Chondrocyte (in vitro differentiated cells): ENCODE results near the gene SLC5A11. TPM values are rescaled to one million over a fixed set of nuclear protein-coding genes. Genes with fewer than 3 reads are reported as not detected.

Experiments
- DNase-seq: peaks from one replicate; pipeline ENCODE4 v3.0.0; 2021; ENCODE audit warnings: mixed read lengths, low spot score
- H3K27ac Mint-ChIP-seq: one replicate; pipeline ENCODE4 v1.8.0; 2021; ENCODE audit warnings: mild to moderate bottlenecking, moderate library complexity, mixed read lengths; ENCODE audit not compliant: unreplicated experiment
- H3K27me3 Mint-ChIP-seq: 2 replicates; pipeline ENCODE4 v1.8.0; 2021; ENCODE audit warnings: low read depth, mixed read lengths
- H3K36me3 Mint-ChIP-seq: 2 replicates; pipeline ENCODE4 v1.8.0; 2021; ENCODE audit warnings: low read depth, mixed read lengths
- H3K4me1 Mint-ChIP-seq: 2 replicates; pipeline ENCODE4 v1.8.0; 2021; ENCODE audit warnings: low read depth, mild to moderate bottlenecking, mixed read lengths
- H3K4me3 Mint-ChIP-seq: one replicate; pipeline ENCODE4 v1.8.0; 2021; ENCODE audit warnings: mild to moderate bottlenecking, moderate library complexity, mixed read lengths; ENCODE audit not compliant: unreplicated experiment
- H3K9me3 Mint-ChIP-seq: 2 replicates; pipeline ENCODE4 v1.8.0; 2021; ENCODE audit warnings: low read depth, mixed read lengths
- long read RNA-seq: library from polyadenylated mRNA; stranded (forward); transcript quantifications from one replicate; pipeline ENCODE4 v2.0.0, GENCODE V29; 2021
- total RNA-seq: library from RNA; stranded (reverse); gene quantifications from 3 replicates; pipeline ENCODE4 v1.2.1, GENCODE V29; 2021
- TF ChIP-seq, protein P1 (sequence below): fragments of 200-600 bp; sonication (generic); IDR thresholded peaks from 2 replicates; pipeline ENCODE4 v1.5.0; 2021; ENCODE audit warnings: antibody characterized with exemption, mild to moderate bottlenecking, moderate library complexity

SLC5A11 gene
- not detected in 3 replicates for total RNA-seq
- long read RNA-seq: 0 reads

DNA sequence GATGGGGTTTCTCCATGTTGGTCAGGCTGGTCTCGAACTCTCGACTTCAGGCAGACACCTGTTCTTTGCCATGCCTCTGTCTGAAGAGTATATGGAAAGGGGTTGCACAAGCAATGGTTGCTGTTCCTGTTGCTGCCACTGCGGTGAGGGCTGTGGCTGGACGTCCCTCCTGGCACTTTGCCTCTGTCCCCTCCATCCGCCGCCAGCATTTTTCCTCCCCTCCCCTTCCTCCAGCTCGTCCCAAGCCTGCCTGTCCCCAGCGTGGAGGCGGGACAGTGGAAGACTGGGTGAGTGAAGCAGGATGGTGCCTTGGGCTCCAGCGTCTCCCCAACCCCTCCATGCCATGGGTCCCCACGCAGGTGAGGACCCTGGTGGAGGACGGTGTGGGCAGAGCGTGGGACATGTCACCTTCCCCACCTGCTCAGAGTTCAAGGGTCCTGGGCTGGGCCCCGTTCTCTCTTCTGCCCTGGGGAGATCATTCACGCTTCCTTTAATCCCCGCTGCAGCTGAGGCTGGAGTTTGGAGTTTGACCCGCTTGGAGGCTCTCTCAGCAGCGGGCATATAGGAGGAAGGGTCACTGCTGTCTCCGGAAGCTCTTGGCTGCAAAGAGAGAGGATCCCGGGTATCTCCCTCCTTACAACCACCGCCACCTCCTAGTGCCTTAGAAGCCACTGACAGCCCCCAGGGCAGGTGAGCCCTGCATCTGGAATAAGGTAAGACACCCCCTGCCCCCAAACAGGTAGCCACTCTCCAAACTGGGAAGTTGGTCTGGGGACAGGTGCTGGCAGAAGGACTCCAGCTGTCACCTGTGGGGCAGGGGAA lies at the start of gene SLC5A11:
Gene SLC5A11, plus strand, starts transcription at position 238 of the 822 bp plus-strand sequence. CDS start 12,681 bp downstream, outside the sequence.
- H3K36me3 Mint-ChIP-seq: no peaks in the 10 kb centered on the region
- no peak within 1 kb of the TSS for H3K27ac Mint-ChIP-seq
- TF ChIP-seq, protein P1, sequence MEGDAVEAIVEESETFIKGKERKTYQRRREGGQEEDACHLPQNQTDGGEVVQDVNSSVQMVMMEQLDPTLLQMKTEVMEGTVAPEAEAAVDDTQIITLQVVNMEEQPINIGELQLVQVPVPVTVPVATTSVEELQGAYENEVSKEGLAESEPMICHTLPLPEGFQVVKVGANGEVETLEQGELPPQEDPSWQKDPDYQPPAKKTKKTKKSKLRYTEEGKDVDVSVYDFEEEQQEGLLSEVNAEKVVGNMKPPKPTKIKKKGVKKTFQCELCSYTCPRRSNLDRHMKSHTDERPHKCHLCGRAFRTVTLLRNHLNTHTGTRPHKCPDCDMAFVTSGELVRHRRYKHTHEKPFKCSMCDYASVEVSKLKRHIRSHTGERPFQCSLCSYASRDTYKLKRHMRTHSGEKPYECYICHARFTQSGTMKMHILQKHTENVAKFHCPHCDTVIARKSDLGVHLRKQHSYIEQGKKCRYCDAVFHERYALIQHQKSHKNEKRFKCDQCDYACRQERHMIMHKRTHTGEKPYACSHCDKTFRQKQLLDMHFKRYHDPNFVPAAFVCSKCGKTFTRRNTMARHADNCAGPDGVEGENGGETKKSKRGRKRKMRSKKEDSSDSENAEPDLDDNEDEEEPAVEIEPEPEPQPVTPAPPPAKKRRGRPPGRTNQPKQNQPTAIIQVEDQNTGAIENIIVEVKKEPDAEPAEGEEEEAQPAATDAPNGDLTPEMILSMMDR: no peak
- peaks cover 9% of the 10 kb centered on the region for H3K4me1 Mint-ChIP-seq
- no peak for DNase-seq
- H3K9me3 Mint-ChIP-seq: no peaks in the 10 kb centered on the region
- H3K4me3 Mint-ChIP-seq: no peak within 1 kb of the TSS
- peaks cover 1% of the 10 kb centered on the region for H3K27me3 Mint-ChIP-seq

GRCh38 chr16:24800586-24800985 lies 45.2 kb upstream of the SLC5A11 start:
- no peak for DNase-seq
- Mint-ChIP-seq H3K4me3 (no peak overlapping the region), H3K27ac (no peak overlapping the region), H3K36me3 (peaks cover 44% of the 10 kb centered on the region), H3K9me3 (no peaks in the 10 kb centered on the region), H3K27me3 (no peaks in the 10 kb centered on the region), H3K4me1 (no peaks in the 10 kb centered on the region)
- TF ChIP-seq, protein P1: peak; percentile 62

DNA sequence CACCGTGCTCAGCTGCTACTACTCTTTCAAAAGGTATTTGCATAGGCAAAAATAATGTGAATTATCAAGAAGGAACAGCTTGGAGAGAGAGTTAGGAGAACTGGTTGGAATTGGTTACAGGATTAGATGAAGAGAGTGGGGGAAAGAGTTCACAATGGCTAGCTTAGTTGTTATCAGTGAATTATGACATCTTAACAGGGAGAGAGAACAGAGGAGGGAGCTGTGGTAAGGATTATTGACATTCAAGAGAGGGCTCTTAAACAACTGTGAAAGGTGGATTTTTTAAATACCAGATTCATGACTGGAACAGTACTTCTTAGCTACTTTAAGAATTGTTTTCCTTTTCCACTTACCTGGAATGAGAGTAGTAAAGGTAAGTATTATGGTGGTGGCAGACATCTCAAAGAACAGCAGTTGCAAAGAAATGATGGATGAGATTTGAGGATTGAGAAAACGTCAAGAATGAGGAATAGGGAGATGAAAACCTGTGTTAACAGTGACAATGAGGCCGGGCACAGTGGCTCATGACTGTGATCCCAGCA lies 43.9 kb upstream of the SLC5A11 start:
- TF ChIP-seq, protein P1: no peak
- Mint-ChIP-seq H3K9me3 (no peaks in the 10 kb centered on the region), H3K36me3 (peaks cover 45% of the 10 kb centered on the region), H3K4me1 (no peaks in the 10 kb centered on the region), H3K4me3 (no peak overlapping the region), H3K27ac (no peak overlapping the region), H3K27me3 (no peaks in the 10 kb centered on the region)
- DNase-seq: no peak

GRCh38 chr16:24805484-24805883 lies 40.3 kb upstream of the SLC5A11 start:
- TF ChIP-seq, protein P1: no peak
- Mint-ChIP-seq H3K27ac (no peak overlapping the region), H3K27me3 (no peaks in the 10 kb centered on the region), H3K36me3 (peaks cover 48% of the 10 kb centered on the region), H3K4me1 (no peaks in the 10 kb centered on the region), H3K4me3 (no peak overlapping the region), H3K9me3 (no peaks in the 10 kb centered on the region)
- no peak for DNase-seq

DNA sequence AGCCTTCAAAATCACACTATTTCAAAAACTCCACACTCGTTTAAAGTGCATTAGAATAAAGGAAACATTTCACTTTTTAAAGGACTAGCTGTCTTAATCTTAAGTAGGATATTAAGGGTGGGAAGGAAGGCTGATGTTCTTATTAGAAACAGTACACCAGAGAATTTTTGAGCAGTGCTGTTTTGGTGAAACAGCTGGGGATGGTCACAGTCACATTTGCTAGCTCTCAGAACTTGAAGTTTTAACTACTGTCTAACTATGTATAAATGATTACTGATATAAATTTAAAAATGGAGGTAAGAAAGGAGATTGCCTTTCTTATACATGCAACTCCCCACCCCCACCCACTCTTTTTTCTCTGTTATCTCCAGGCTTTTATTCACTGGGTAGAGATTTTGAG lies 38.5 kb upstream of the SLC5A11 start:
- no peaks in the 10 kb centered on the region for H3K9me3 Mint-ChIP-seq
- no peak for DNase-seq
- peak overlapping the region; percentile 38 for H3K27ac Mint-ChIP-seq
- H3K36me3 Mint-ChIP-seq: peaks cover 45% of the 10 kb centered on the region
- H3K27me3 Mint-ChIP-seq: no peaks in the 10 kb centered on the region
- H3K4me1 Mint-ChIP-seq: no peaks in the 10 kb centered on the region
- TF ChIP-seq, protein P1: no peak
- H3K4me3 Mint-ChIP-seq: no peak overlapping the region
